AG04450 (cell line): ENCODE data around the gene TCHH. TPM values are rescaled to one million over a fixed set of nuclear protein-coding genes. Genes with fewer than 3 reads are reported as not detected.

Experiments used
- CTCF ChIA-PET: fragments of 300-600, 350-600 bp; formaldehyde crosslinking; extraction: SDS; loops from one replicate; lab custom pipeline; 2022; ENCODE audit warnings: antibody characterized with exemption, inconsistent platforms; lab: Charles Lee
- POLR2A ChIA-PET: fragments of 350-600 bp; formaldehyde crosslinking; extraction: SDS; loops from one replicate; lab custom pipeline; 2021; ENCODE audit warnings: antibody characterized with exemption, inconsistent platforms; lab: Yijun Ruan, JAX
- DNase-seq: peaks from one replicate; pipeline ENCODE4 v3.0.0-alpha.2; 2011; ENCODE audit warnings: low read depth, low spot score
- H3K27ac ChIP-seq: one replicate; pipeline ENCODE4 v1.5.1; 2012; ENCODE audit warnings: low read depth, low read length, control low read depth
- H3K27me3 ChIP-seq: one replicate; pipeline ENCODE4 v1.6.0; 2012; ENCODE audit warnings: low read length; ENCODE audit not compliant: control insufficient read depth, insufficient read depth
- H3K4me3 ChIP-seq: 2 replicates; pipeline ENCODE4 v1.5.1; 2011; ENCODE audit warnings: mild to moderate bottlenecking, low read depth, low read length, control low read depth
- H3K9me3 ChIP-seq: 2 replicates; pipeline ENCODE4 v1.5.1; 2012; ENCODE audit warnings: low read length; ENCODE audit not compliant: control insufficient read depth, insufficient read depth
- polyA plus RNA-seq: library from polyadenylated mRNA; depleted of rRNA; stranded (reverse); fragments of >200 nt; gene quantifications from 2 replicates; pipeline ENCODE4 v1.2.3, GENCODE V29; 2011
- TF ChIP-seq, protein P1 (sequence below): IDR thresholded peaks from 2 replicates; pipeline ENCODE4 v1.5.1; 2011; ENCODE audit warnings: low read depth, low read length, control low read depth, inconsistent platforms

TCHH gene
- polyA plus RNA-seq, 1 experiment = not detected

GRCh38 chr1:152078831-152079441 lies 36.3 kb downstream of the TCHH start:
- H3K27me3 ChIP-seq = no peaks in the 10 kb centered on the region
- TF ChIP-seq, protein P1, sequence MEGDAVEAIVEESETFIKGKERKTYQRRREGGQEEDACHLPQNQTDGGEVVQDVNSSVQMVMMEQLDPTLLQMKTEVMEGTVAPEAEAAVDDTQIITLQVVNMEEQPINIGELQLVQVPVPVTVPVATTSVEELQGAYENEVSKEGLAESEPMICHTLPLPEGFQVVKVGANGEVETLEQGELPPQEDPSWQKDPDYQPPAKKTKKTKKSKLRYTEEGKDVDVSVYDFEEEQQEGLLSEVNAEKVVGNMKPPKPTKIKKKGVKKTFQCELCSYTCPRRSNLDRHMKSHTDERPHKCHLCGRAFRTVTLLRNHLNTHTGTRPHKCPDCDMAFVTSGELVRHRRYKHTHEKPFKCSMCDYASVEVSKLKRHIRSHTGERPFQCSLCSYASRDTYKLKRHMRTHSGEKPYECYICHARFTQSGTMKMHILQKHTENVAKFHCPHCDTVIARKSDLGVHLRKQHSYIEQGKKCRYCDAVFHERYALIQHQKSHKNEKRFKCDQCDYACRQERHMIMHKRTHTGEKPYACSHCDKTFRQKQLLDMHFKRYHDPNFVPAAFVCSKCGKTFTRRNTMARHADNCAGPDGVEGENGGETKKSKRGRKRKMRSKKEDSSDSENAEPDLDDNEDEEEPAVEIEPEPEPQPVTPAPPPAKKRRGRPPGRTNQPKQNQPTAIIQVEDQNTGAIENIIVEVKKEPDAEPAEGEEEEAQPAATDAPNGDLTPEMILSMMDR = no peak
- H3K4me3 ChIP-seq = no peak overlapping the region
- DNase-seq = no peak
- H3K9me3 ChIP-seq = no peaks in the 10 kb centered on the region
- no peak overlapping the region for H3K27ac ChIP-seq
- CTCF ChIA-PET = no interaction called here
- POLR2A ChIA-PET = no interaction called here

GRCh38 chr1:152072311-152072710 lies 42.9 kb downstream of the TCHH start:
- CTCF ChIA-PET = interaction anchor here (1.0 to 1.4 kb wide), 2 partner anchors 19 to 113 kb away, joined by 3 read pairs; no protein-coding TSS in a partner anchor
- TF ChIP-seq, protein P1 = no peak
- no peak for DNase-seq
- no peaks in the 10 kb centered on the region for H3K27me3 ChIP-seq
- POLR2A ChIA-PET = no interaction called here
- no peaks in the 10 kb centered on the region for H3K9me3 ChIP-seq
- H3K4me3 ChIP-seq = no peak overlapping the region
- H3K27ac ChIP-seq = no peak overlapping the region

DNA sequence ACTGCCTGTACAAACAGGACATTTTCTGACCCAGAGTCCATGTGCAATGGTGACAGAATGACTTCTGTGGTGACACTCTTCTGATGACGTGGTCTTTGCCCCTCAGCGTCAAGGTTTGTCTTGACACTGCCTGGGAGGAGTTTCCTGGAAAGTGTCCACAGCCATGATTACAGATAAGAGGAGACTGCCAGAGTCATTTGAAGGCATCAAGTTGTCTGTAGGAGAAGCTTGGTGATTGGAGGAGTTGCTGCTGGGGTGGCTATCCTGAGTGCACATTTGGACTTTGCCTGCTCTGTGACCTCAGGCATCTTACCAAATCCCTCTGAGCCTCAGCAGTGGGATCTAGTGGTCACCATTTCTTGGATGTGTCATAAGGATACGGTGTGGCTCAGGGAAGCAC lies 44.1 kb downstream of the TCHH start:
- H3K27me3 ChIP-seq = no peaks in the 10 kb centered on the region
- no peak for DNase-seq
- TF ChIP-seq, protein P1 = no peak
- H3K4me3 ChIP-seq = no peak overlapping the region
- no peaks in the 10 kb centered on the region for H3K9me3 ChIP-seq
- POLR2A ChIA-PET = no interaction called here
- H3K27ac ChIP-seq = no peak overlapping the region
- CTCF ChIA-PET = no interaction called here

DNA sequence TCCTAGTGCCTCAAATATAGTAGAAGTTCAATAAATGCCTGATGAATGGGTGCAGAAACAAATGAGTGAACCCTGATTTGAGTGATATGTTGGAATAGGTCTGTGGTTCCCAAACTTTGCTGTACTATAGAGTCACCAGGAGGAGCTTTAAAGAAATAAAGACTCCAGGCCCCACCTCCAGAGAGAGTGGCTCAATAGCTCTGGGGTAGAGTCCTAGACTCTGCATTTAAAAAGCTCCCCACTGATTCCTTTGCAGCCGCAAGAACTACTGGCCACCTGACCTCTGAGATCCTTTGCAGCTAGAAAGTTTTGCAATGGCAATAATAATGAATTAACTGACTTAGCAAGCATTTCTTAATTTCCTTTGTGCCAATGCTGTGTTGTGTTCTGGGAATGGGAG lies 47.3 kb downstream of the TCHH start:
- CTCF ChIA-PET = interaction anchor here (1.3 kb wide), 1 partner anchor 15 kb away, joined by 3 read pairs; no protein-coding TSS in a partner anchor
- H3K9me3 ChIP-seq = no peaks in the 10 kb centered on the region

GRCh38 chr1:152067150-152067549 lies 48.1 kb downstream of the TCHH start:
- Histone ChIP-seq H3K9me3 (no peaks in the 10 kb centered on the region), H3K27ac (no peak overlapping the region), H3K4me3 (no peak overlapping the region), H3K27me3 (peaks cover 2% of the 10 kb centered on the region)
- ChIA-PET POLR2A (no interaction called here), CTCF (no interaction called here)
- TF ChIP-seq, protein P1 = no peak
- no peak for DNase-seq

More for the DNA sequence above, 47.3 kb downstream of the TCHH start:
- TF ChIP-seq, protein P1 = no peak
- Histone ChIP-seq H3K27me3 (peaks cover 2% of the 10 kb centered on the region), H3K4me3 (no peak overlapping the region), H3K27ac (no peak overlapping the region)
- DNase-seq = no peak
- POLR2A ChIA-PET = no interaction called here
